HEK293T (cell line): ENCODE results near the gene CHRM4.
"Not testable (repeated sequence)": the region's sequence is repeated elsewhere in the genome, so short reads cannot be mapped to it uniquely, and the experiment has no call there.

ENCODE experiments used
- CTCF ChIA-PET: fragments of 350-600 bp; formaldehyde crosslinking; extraction: SDS; loops from one replicate; lab custom pipeline; 2021; ENCODE audit warnings: antibody characterized with exemption, inconsistent platforms; lab: Yijun Ruan, JAX
- POLR2A ChIA-PET: fragments of 350-600 bp; formaldehyde crosslinking; extraction: SDS; loops from one replicate; lab custom pipeline; 2020; ENCODE audit warnings: antibody characterized with exemption, inconsistent platforms; lab: Yijun Ruan, JAX
- DNase-seq: peaks from one replicate; pipeline ENCODE4 v3.0.0; 2012; ENCODE audit warnings: mixed read lengths; ENCODE audit errors: extremely low spot score
- ARNT ChIP-seq: fragments of 450-650 bp; IDR thresholded peaks from 2 replicates; pipeline ENCODE4 v1.6.1; 2017; ENCODE audit warnings: mild to moderate bottlenecking
- BHLHE40 ChIP-seq: fragments of 450-650 bp; IDR thresholded peaks from 2 replicates; pipeline ENCODE4 v1.6.1; 2016; ENCODE audit warnings: mild to moderate bottlenecking, moderate library complexity, borderline replicate concordance
- CTBP1 ChIP-seq: fragments of 450-650 bp; IDR thresholded peaks from 2 replicates; pipeline ENCODE4 v1.6.1; 2016; ENCODE audit warnings: borderline replicate concordance
- ELF4 ChIP-seq: fragments of 450-650 bp; IDR thresholded peaks from 2 replicates; pipeline ENCODE4 v1.6.1; 2017; ENCODE audit warnings: antibody characterized with exemption
- FOXA1 ChIP-seq: fragments of 450-650 bp; IDR thresholded peaks from 2 replicates; pipeline ENCODE4 v1.6.1; 2016; ENCODE audit warnings: mild to moderate bottlenecking
- FOXK2 ChIP-seq: fragments of 450-650 bp; IDR thresholded peaks from 2 replicates; pipeline ENCODE4 v1.6.1; 2016; ENCODE audit warnings: mild to moderate bottlenecking
- FOXM1 ChIP-seq: fragments of 450-650 bp; IDR thresholded peaks from 2 replicates; pipeline ENCODE4 v1.6.1; 2017; ENCODE audit warnings: mild to moderate bottlenecking, borderline replicate concordance
- HDGF ChIP-seq: fragments of 450-650 bp; IDR thresholded peaks from 2 replicates; pipeline ENCODE4 v1.6.1; 2017; ENCODE audit warnings: antibody characterized with exemption, borderline replicate concordance
- L3MBTL2 ChIP-seq: fragments of 450-650 bp; conservative IDR thresholded peaks from 2 replicates; pipeline ENCODE4 v1.6.1; 2016; ENCODE audit warnings: mild to moderate bottlenecking
- LEF1 ChIP-seq: fragments of 450-650 bp; IDR thresholded peaks from 2 replicates; pipeline ENCODE4 v1.6.1; 2017; ENCODE audit warnings: mild to moderate bottlenecking, borderline replicate concordance
- NFRKB ChIP-seq: fragments of 450-650 bp; IDR thresholded peaks from 2 replicates; pipeline ENCODE4 v1.6.1; 2016; ENCODE audit warnings: mild to moderate bottlenecking, moderate library complexity
- PKNOX1 ChIP-seq: fragments of 450-650 bp; IDR thresholded peaks from 2 replicates; pipeline ENCODE4 v1.6.1; 2016
- SP1 ChIP-seq: fragments of 450-650 bp; IDR thresholded peaks from 2 replicates; pipeline ENCODE4 v1.6.1; 2017
- SUZ12 ChIP-seq: fragments of 450-650 bp; IDR thresholded peaks from 2 replicates; pipeline ENCODE4 v1.6.1; 2016; ENCODE audit warnings: mild to moderate bottlenecking
- TARDBP ChIP-seq: fragments of 450-650 bp; IDR thresholded peaks from 2 replicates; pipeline ENCODE4 v1.6.1; 2016
- ZNF384 ChIP-seq: fragments of 450-650 bp; IDR thresholded peaks from 2 replicates; pipeline ENCODE4 v1.6.1; 2016

CHRM4 gene

GRCh38 chr11:46377290-46377689 lies 14.3 kb downstream of the CHRM4 start:
- ChIA-PET CTCF (no interaction called here), POLR2A (interaction anchor here (1.4 kb wide), 1 partner anchor 29 kb away, joined by 4 read pairs; no protein-coding TSS in a partner anchor)
- no peak for DNase-seq
- TF ChIP-seq SUZ12: no peak
- no peak for TF ChIP-seq BHLHE40
- TF ChIP-seq FOXM1: no peak
- no peak for TF ChIP-seq L3MBTL2
- no peak for TF ChIP-seq ELF4
- TF ChIP-seq HDGF: no peak
- no peak for TF ChIP-seq LEF1
- TF ChIP-seq NFRKB: no peak
- TF ChIP-seq SP1: no peak
- no peak for TF ChIP-seq FOXK2
- no peak for TF ChIP-seq ZNF384
- TF ChIP-seq TARDBP: no peak
- no peak for TF ChIP-seq CTBP1
- TF ChIP-seq PKNOX1: no peak
- TF ChIP-seq FOXA1: no peak
- TF ChIP-seq ARNT: no peak

- ChIA-PET CTCF (interaction anchor here (0.7 kb wide), 1 partner anchor 16 kb away, joined by 3 read pairs; no protein-coding TSS in a partner anchor), POLR2A (no interaction called here)
- TF ChIP-seq NFRKB (no peak), LEF1 (no peak), ZNF384 (no peak), PKNOX1 (no peak), FOXM1 (no peak), ELF4 (no peak), HDGF (no peak), FOXA1 (no peak), L3MBTL2 (no peak), CTBP1 (no peak)
- DNase-seq: no peak
Observed at GRCh38 chr11:46376258-46377050, 15.1 kb downstream of the CHRM4 start.

- ChIA-PET POLR2A (no interaction called here), CTCF (interaction anchor here (0.7 kb wide), 1 partner anchor 17 kb away, joined by 3 read pairs; no protein-coding TSS in a partner anchor)
Observed at GRCh38 chr11:46375392-46376101, 16.0 kb downstream of the CHRM4 start.

GRCh38 chr11:46374815-46375214 lies 16.8 kb downstream of the CHRM4 start:
- TF ChIP-seq L3MBTL2 (no peak), NFRKB (no peak), FOXM1 (no peak), BHLHE40 (no peak), SP1 (no peak), HDGF (no peak), FOXA1 (no peak), FOXK2 (no peak), ZNF384 (no peak), PKNOX1 (no peak), TARDBP (no peak), CTBP1 (no peak), ARNT (no peak), LEF1 (no peak), SUZ12 (no peak), ELF4 (no peak)
- CTCF ChIA-PET: no interaction called here
- POLR2A ChIA-PET: no interaction called here
- no peak for DNase-seq

More at GRCh38 chr11:46375392-46376101, 16.0 kb downstream of the CHRM4 start:
- TF ChIP-seq FOXM1 (no peak), SP1 (no peak), CTBP1 (no peak), HDGF (no peak), ARNT (no peak), TARDBP (no peak), L3MBTL2 (no peak), ZNF384 (no peak), NFRKB (no peak), ELF4 (no peak), SUZ12 (no peak), LEF1 (no peak), BHLHE40 (no peak), PKNOX1 (no peak), FOXA1 (no peak), FOXK2 (no peak)
- DNase-seq: no peak

- TF ChIP-seq PKNOX1 (no peak), TARDBP (no peak), ZNF384 (no peak), L3MBTL2 (no peak), LEF1 (no peak), FOXA1 (no peak), NFRKB (no peak), FOXM1 (no peak), BHLHE40 (no peak), HDGF (no peak), FOXK2 (no peak), CTBP1 (no peak), ARNT (no peak), SP1 (no peak), SUZ12 (no peak)
- ChIA-PET CTCF (no interaction called here), POLR2A (no interaction called here)
- no peak for DNase-seq
Observed at GRCh38 chr11:46373787-46374740, 17.5 kb downstream of the CHRM4 start.

GRCh38 chr11:46372501-46372900 lies 19.1 kb downstream of the CHRM4 start:
- POLR2A ChIA-PET, CTCF ChIA-PET: not testable (repeated sequence)

More at GRCh38 chr11:46372501-46372900, 19.1 kb downstream of the CHRM4 start:
- DNase-seq: not testable (repeated sequence)
